Spleen (tissue), 7 donors: ENCODE results near the gene ROGDI.

ENCODE experiments used
- CTCF ChIP-seq, 11 experiments: fragments of 200-600 bp in 7 of 11; fragments of 450-650 bp in 4 of 11; sonication (generic) in 4 of 11; IDR thresholded peaks in 8 of 11; conservative IDR thresholded peaks in 3 of 11; 1 replicate in 7 of 11; 2 replicates in 4 of 11; pipeline versions ENCODE4 v1.4.0 to v1.8.0; 2016 to 2021; ENCODE audit warnings: antibody characterized with exemption in 11 of 11, inconsistent platforms in 4 of 11, mild to moderate bottlenecking in 1 of 11
- POLR2A ChIP-seq, 3 donors: fragments of 450-650 bp; IDR thresholded peaks; one replicate each; pipeline ENCODE4 v1.5.1; 2017; ENCODE audit warnings: antibody characterized with exemption in 3 of 3, mild to moderate bottlenecking in 1 of 3
- donor health status: DM: no; HTN: no; CAD: no; lungs with moderate emphysema.
- donor health status: DM: no; HTN: no; CAD: no.
- donor health status: DM: no; HTN: no; CAD: no.

DNA sequence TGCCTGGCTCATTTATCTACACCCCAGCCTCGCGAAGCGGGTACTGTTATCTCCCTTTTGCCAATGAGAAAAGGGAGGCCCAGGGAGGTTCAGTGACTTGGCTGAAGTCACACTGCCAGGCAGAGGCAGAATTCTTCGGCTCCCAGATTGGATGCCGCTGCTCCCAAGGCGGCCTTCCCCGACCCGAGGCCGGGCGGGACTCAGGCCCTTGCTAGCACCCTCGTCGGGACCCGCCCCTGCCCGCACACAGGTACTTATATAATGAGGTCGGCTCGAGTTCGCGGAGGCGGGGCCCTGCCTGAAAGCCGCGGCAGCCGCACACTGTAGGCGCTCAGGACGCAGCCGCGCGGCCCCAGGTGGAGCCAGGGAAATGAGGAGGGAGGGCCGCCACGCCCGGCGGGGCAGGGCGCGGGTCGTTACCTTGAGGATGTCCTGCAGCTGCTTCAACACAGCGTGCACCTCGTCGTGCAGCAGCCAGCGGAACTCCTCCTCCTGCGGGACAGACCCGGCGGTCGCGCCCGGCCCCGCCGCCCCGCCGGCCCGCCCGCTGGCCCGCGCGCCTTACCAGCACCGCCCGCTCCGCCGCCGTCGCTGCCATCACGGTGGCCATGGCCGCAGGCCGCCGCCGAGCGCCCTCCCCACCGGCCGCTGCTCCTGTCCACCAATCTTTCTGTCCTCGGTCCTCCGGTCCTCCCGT lies at the start of gene ROGDI:
- TF ChIP-seq CTCF (IDR thresholded peaks at IDR 0.05 in 8 of 11, conservative IDR thresholded peaks at IDR 0.05 in 3 of 11) (no peak), POLR2A (IDR thresholded peaks at IDR 0.05) (peak in 1 of 3 donors; percentile 21)
